Esophagus muscularis mucosa (tissue), 3 donors: ENCODE results near the gene LRRC45.

Source experiments
- POLR2AphosphoS5 ChIP-seq, 2 donors: sonication (generic); formaldehyde crosslinking; IDR thresholded peaks; one replicate each; pipeline ENCODE4 v1.6.1; 2017; ENCODE audit warnings: antibody characterized with exemption in 2 of 2
- TF ChIP-seq, protein P1 (sequence below), 3 experiments: fragments of 200-600 bp in 2 of 3; fragments of 450-650 bp in 1 of 3; sonication (generic) in 2 of 3; IDR thresholded peaks; one replicate each; pipeline ENCODE4 v1.5.1; 2017 to 2019; ENCODE audit warnings: antibody characterized with exemption in 3 of 3, mild to moderate bottlenecking in 2 of 3, moderate library complexity in 1 of 3

DNA sequence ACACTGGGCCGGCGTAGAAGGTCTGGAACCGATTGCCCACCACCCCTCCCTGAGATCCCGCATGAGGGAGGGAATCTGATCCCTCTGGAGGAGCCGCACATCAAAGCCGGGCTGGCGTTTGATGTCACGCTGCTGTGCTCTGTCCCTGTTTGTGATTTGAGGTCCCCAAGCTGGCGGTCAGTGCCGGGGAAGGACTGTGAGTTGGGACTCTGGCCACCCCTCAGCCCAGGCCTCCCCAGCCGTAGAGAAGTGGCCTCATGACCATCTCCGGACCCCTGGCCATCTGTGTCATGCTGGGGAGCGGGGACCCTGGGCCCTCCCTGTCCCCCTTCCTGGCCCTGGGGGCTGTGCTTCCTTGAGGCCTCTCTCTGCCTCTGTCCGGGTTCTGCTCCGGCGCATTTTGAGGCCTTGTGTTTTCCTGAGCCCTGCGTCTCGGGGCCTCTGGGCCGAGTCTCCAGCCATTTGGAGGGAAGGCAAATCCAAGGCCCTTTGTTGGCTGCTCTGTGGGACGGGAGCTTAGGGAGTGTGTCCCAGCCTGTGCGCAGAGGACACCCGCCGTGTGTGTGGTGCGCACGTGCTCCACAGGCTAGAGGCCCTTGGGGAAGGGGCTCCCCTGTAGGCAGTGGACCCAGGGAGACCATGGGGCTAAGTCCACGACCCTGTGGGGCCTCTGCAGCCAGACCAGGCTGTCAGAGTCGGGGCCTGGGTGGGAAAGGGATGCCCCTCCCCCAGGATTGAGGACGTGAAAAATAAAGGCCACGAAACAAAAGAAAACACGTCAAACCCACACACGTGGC is 30.6 kb upstream of the LRRC45 start:
- TF ChIP-seq, protein P1, sequence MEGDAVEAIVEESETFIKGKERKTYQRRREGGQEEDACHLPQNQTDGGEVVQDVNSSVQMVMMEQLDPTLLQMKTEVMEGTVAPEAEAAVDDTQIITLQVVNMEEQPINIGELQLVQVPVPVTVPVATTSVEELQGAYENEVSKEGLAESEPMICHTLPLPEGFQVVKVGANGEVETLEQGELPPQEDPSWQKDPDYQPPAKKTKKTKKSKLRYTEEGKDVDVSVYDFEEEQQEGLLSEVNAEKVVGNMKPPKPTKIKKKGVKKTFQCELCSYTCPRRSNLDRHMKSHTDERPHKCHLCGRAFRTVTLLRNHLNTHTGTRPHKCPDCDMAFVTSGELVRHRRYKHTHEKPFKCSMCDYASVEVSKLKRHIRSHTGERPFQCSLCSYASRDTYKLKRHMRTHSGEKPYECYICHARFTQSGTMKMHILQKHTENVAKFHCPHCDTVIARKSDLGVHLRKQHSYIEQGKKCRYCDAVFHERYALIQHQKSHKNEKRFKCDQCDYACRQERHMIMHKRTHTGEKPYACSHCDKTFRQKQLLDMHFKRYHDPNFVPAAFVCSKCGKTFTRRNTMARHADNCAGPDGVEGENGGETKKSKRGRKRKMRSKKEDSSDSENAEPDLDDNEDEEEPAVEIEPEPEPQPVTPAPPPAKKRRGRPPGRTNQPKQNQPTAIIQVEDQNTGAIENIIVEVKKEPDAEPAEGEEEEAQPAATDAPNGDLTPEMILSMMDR (IDR thresholded peaks at IDR 0.05): no peak
- no peak for TF ChIP-seq POLR2AphosphoS5 (IDR thresholded peaks at IDR 0.05)
